ENCODE measurements around the gene TIGD7. TPM values are rescaled to one million over a fixed set of nuclear protein-coding genes. Genes with fewer than 3 reads are reported as not detected.

TIGD7 gene
- total and polyA plus RNA-seq, 2 of the 8 experiments (the other 6 are each of a cell fraction or from before 2014, with no cell fraction given), result 3.0 to 8.9 TPM

GRCh38 chr16:3305109-3306068 is at the start of gene TIGD7, which contains the start of gene ZNF75A (continued):
- no peak for TF ChIP-seq JUN (IDR thresholded peaks at IDR 0.05; ENCODE audit: low read depth, low read length)
- peak; percentile 97 for TF ChIP-seq POLR2AphosphoS5 (IDR thresholded peaks at IDR 0.05; ENCODE audit: low read depth, low read length)
- peak; percentile 81 for TF ChIP-seq CREB1 (IDR thresholded peaks at IDR 0.05)
- peak; percentile 15 to 55; a peak in 1 of 4 replicates for TF ChIP-seq HDAC2 (IDR thresholded peaks at IDR 0.05; ENCODE audit: borderline replicate concordance in 1 of 2, low read depth in 2 of 2, low read length in 2 of 2)
